ENCODE measurements around the gene OGN.

DNA sequence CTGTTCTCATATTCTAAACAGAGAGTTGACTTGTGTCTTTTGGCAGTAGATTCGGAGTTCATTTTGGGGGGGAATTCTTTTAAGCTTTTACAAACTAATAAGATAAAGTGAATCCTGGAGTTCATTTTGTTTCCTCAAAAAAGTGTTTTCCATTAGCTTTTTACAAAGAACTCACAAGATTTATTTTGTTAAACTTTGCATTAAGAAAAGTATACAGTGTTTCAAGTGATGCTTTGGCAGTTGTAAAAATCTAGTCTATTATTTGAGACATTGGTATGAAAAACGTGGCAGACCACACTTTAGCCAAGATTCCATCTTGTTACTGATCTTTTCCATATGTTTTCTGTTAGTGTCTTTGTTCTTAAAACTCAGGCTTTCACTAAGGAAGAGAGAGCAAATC is 21.1 kb upstream of the OGN start:
- TF ChIP-seq POLR2A (IDR thresholded peaks at IDR 0.05), result no peak
- peak in 1 of 3 donors; percentile 30 for TF ChIP-seq POLR2AphosphoS5 (IDR thresholded peaks at IDR 0.05)

All from transverse colon (tissue), 3 donors.